GM19438 (cell line): ENCODE results near the gene TNFAIP8L3.

Source experiments
- ATAC-seq: cut with Tn5 transposase; IDR thresholded peaks from one replicate; pipeline ENCODE4 v1.9.1; 2021; ENCODE audit warnings: low read depth; ENCODE audit not compliant: unreplicated experiment

Gene TNFAIP8L3

GRCh38 chr15:51092480-51093040 lies 2.1 kb downstream of the TNFAIP8L3 start:
- ATAC-seq = no peak

GRCh38 chr15:51090753-51091152 lies 4.0 kb downstream of the TNFAIP8L3 start:
- no peak for ATAC-seq

GRCh38 chr15:51089699-51090453 lies 4.8 kb downstream of the TNFAIP8L3 start:
- no peak for ATAC-seq

GRCh38 chr15:51089041-51089440 lies 5.7 kb downstream of the TNFAIP8L3 start:
- ATAC-seq = no peak

GRCh38 chr15:51088585-51088984 lies 6.1 kb downstream of the TNFAIP8L3 start:
- ATAC-seq = no peak

- no peak for ATAC-seq
Observed at GRCh38 chr15:51087513-51087912, 7.2 kb downstream of the TNFAIP8L3 start.

GRCh38 chr15:51086409-51086808 lies 8.3 kb downstream of the TNFAIP8L3 start:
- no peak for ATAC-seq

GRCh38 chr15:51085764-51086163 lies 8.9 kb downstream of the TNFAIP8L3 start:
- ATAC-seq = no peak

- ATAC-seq = no peak
Observed at GRCh38 chr15:51083641-51084166, 11.0 kb downstream of the TNFAIP8L3 start.

- ATAC-seq = no peak
Observed at GRCh38 chr15:51082246-51082645, 12.5 kb downstream of the TNFAIP8L3 start.

- no peak for ATAC-seq
Observed at GRCh38 chr15:51080286-51080685, 14.4 kb downstream of the TNFAIP8L3 start.

GRCh38 chr15:51079226-51079625 lies 15.5 kb downstream of the TNFAIP8L3 start:
- ATAC-seq = no peak

GRCh38 chr15:51077221-51078153 lies 17.2 kb downstream of the TNFAIP8L3 start:
- ATAC-seq = peak; percentile 70

GRCh38 chr15:51076524-51077220 lies 18.0 kb downstream of the TNFAIP8L3 start:
- no peak for ATAC-seq

GRCh38 chr15:51075826-51076523 lies 18.7 kb downstream of the TNFAIP8L3 start:
- no peak for ATAC-seq

GRCh38 chr15:51075364-51075763 lies 19.3 kb downstream of the TNFAIP8L3 start:
- ATAC-seq = no peak

GRCh38 chr15:51074926-51075325 lies 19.8 kb downstream of the TNFAIP8L3 start:
- no peak for ATAC-seq

- ATAC-seq = no peak
Observed at GRCh38 chr15:51071578-51071977, 23.1 kb downstream of the TNFAIP8L3 start.

GRCh38 chr15:51069983-51070382 lies 24.7 kb downstream of the TNFAIP8L3 start:
- no peak for ATAC-seq

GRCh38 chr15:51067510-51067909 lies 27.2 kb downstream of the TNFAIP8L3 start:
- no peak for ATAC-seq
